BLaER1 (cell line): ENCODE data around the gene SLC30A1.

Source experiments
- H3K27ac ChIP-seq: shearing (Covaris generic); formaldehyde crosslinking; 2 replicates; pipeline ENCODE4 v1.8.1; 2022
- H3K27me3 ChIP-seq: shearing (Covaris generic); formaldehyde crosslinking; 2 replicates; pipeline ENCODE4 v1.8.1; 2022
- H3K36me3 ChIP-seq: shearing (Covaris generic); formaldehyde crosslinking; 2 replicates; pipeline ENCODE4 v1.8.1; 2022
- H3K4me1 ChIP-seq: shearing (Covaris generic); formaldehyde crosslinking; 2 replicates; pipeline ENCODE4 v1.8.1; 2022
- H3K4me2 ChIP-seq: shearing (Covaris generic); formaldehyde crosslinking; 2 replicates; pipeline ENCODE4 v1.8.1; 2022
- H3K4me3 ChIP-seq: shearing (Covaris generic); formaldehyde crosslinking; 2 replicates; pipeline ENCODE4 v1.8.1; 2022
- H3K9ac ChIP-seq: shearing (Covaris generic); formaldehyde crosslinking; 2 replicates; pipeline ENCODE4 v1.8.1; 2022
- H3K9me3 ChIP-seq: shearing (Covaris generic); formaldehyde crosslinking; 2 replicates; pipeline ENCODE4 v1.8.1; 2022
- H4K20me1 ChIP-seq: shearing (Covaris generic); formaldehyde crosslinking; 2 replicates; pipeline ENCODE4 v1.8.1; 2022
- Cebpa-rat ChIP-seq: shearing (Covaris generic); IDR thresholded peaks from 2 replicates; pipeline ENCODE4 v1.8.1; 2022

SLC30A1 gene

DNA sequence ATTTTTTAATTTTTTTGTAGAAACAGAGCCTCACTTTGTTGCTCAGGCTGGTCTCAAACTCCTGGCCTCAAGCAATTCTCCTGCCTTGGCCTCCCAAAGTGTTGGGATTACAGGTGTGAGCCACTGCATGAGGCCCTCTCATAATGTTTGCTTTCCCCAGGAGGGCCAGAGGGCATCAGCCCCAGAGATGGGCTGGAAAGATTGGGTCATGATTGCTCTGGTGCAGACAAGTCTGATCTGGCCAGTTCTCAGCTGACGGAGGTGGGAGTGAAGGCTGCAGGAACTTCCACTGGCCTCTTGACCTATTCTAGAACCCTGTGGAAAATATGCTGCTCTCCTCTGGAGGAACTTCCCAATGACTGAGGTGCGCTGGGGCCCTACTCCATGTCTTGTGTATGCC lies 43.6 kb downstream of the SLC30A1 start:
- H3K27ac ChIP-seq, result no peak overlapping the region
- no peaks in the 10 kb centered on the region for H3K36me3 ChIP-seq
- H3K27me3 ChIP-seq, result no peaks in the 10 kb centered on the region
- H3K9me3 ChIP-seq, result peaks cover 7% of the 10 kb centered on the region; the same call in 1 of the 2 replicates
- peaks cover 26% of the 10 kb centered on the region for H3K4me1 ChIP-seq
- TF ChIP-seq Cebpa-rat, result no peak
- no peak overlapping the region for H3K9ac ChIP-seq
- H3K4me3 ChIP-seq, result no peak overlapping the region
- no peaks in the 10 kb centered on the region for H4K20me1 ChIP-seq
- H3K4me2 ChIP-seq, result no peak overlapping the region

- Histone ChIP-seq H4K20me1 (no peaks in the 10 kb centered on the region), H3K9me3 (0 out of 2 replicates have a peak, but pooled peaks cover under 1% of the 10 kb centered on the region), H3K4me2 (no peak overlapping the region), H3K9ac (no peak overlapping the region), H3K27me3 (no peaks in the 10 kb centered on the region), H3K4me1 (peaks cover 31% of the 10 kb centered on the region), H3K27ac (no peak overlapping the region), H3K4me3 (no peak overlapping the region), H3K36me3 (no peaks in the 10 kb centered on the region)
- no peak for TF ChIP-seq Cebpa-rat
These were observed 44.2 kb downstream of the SLC30A1 start for GRCh38 chr1:211534545-211535291.

DNA sequence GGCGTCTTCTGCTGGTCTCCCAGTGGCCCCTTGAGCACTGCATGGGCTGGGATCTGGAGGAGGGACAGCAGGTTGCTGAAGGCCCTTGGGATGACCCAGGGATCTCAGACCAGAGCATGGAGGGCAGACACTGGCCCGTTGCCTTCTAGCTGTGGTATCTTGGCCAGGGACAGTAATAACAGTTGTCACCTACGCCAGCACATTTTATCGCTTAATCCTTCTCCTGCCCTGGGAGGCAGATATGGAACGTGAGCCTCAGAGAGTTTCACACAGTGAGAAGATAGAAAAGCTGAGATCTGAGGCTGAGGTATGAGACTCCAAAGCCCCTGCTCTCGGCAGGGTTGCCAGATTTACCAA lies 46.9 kb downstream of the SLC30A1 start:
- Histone ChIP-seq H3K4me2 (peak overlapping the region; percentile 40), H4K20me1 (no peaks in the 10 kb centered on the region), H3K27ac (no peak overlapping the region), H3K27me3 (no peaks in the 10 kb centered on the region), H3K36me3 (no peaks in the 10 kb centered on the region), H3K4me3 (no peak overlapping the region), H3K4me1 (peaks cover 49% of the 10 kb centered on the region), H3K9me3 (no peaks in the 10 kb centered on the region), H3K9ac (no peak overlapping the region)
- TF ChIP-seq Cebpa-rat, result no peak

DNA sequence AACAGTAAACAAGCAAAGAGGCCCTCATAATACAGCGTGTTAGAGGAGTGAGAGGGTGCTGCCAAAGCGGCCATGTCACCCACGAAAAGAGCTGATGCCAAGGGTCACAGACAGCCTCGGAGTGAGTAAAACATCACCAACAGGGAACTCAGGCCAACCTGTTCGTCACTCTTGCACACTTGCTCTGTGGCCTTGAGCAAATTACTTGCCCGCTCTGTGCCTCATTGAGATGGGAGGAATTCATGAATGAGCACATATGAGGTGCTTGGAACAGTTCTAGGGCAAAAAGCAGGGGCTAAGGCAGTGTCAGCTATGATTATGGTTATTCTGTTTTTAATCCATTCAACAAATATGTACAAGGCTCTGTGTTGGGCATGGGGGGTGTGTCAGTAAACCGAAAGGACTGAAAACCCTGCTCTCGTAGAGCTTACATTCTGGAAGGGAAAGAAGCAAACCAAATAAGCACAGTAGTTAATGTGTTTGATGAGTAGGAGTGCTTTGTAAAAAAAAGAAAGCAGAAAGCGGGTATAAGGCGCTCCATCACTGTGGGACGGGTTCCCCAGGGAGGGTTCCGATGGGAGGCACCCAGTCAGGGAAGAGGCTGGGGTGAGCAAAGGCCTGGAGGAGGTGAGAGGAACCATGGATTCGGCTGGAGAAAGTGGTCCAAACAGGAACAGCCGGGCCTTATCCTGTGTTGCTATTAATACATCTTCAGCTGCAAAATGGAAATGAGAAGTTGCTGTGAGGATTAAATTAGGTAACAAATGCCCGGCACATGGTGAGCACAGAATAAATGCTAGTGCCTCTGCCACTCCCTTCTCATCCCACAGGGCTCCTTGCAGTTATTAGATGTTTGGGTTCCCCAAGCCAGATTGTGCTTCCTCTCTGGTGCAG lies 47.5 kb downstream of the SLC30A1 start:
- no peak for TF ChIP-seq Cebpa-rat
- no peaks in the 10 kb centered on the region for H3K9me3 ChIP-seq
- peak overlapping the region; percentile 40 for H3K4me2 ChIP-seq
- no peak overlapping the region for H3K4me3 ChIP-seq
- no peak overlapping the region for H3K27ac ChIP-seq
- no peaks in the 10 kb centered on the region for H4K20me1 ChIP-seq
- no peaks in the 10 kb centered on the region for H3K36me3 ChIP-seq
- H3K4me1 ChIP-seq, result peaks cover 53% of the 10 kb centered on the region
- no peaks in the 10 kb centered on the region for H3K27me3 ChIP-seq
- no peak overlapping the region for H3K9ac ChIP-seq

GRCh38 chr1:211530102-211530501 lies 48.9 kb downstream of the SLC30A1 start:
- no peak for TF ChIP-seq Cebpa-rat
- Histone ChIP-seq H3K4me1 (peaks cover 51% of the 10 kb centered on the region), H3K9me3 (no peaks in the 10 kb centered on the region), H3K27me3 (no peaks in the 10 kb centered on the region), H3K27ac (no peak overlapping the region), H3K36me3 (no peaks in the 10 kb centered on the region), H3K4me3 (no peak overlapping the region), H4K20me1 (no peaks in the 10 kb centered on the region), H3K4me2 (no peak overlapping the region), H3K9ac (no peak overlapping the region)

DNA sequence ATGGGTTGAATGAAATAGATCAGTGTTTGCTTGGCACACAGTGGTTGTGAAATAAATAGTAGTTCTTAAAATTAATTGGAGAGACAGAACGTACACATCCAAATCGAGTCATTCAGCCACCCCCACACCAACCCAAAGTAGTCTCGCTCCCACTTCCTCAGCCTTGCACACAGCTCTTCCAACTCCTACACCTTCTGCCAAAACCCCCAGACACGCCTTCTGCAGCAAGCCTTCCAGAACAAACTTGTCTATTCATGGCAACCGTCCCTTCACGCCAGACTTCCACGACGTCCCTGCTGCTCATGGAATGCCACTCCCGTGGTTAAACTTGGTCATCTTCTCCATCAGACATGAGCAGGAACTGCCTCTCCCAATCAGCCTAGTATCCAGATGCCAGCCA lies 49.5 kb downstream of the SLC30A1 start:
- peaks cover 45% of the 10 kb centered on the region for H3K4me1 ChIP-seq
- no peak overlapping the region for H3K9ac ChIP-seq
- H3K27ac ChIP-seq, result no peak overlapping the region
- no peak for TF ChIP-seq Cebpa-rat
- H3K4me2 ChIP-seq, result no peak overlapping the region
- H3K9me3 ChIP-seq, result no peaks in the 10 kb centered on the region
- H3K36me3 ChIP-seq, result no peaks in the 10 kb centered on the region
- H3K27me3 ChIP-seq, result no peaks in the 10 kb centered on the region
- no peak overlapping the region for H3K4me3 ChIP-seq
- no peaks in the 10 kb centered on the region for H4K20me1 ChIP-seq

DNA sequence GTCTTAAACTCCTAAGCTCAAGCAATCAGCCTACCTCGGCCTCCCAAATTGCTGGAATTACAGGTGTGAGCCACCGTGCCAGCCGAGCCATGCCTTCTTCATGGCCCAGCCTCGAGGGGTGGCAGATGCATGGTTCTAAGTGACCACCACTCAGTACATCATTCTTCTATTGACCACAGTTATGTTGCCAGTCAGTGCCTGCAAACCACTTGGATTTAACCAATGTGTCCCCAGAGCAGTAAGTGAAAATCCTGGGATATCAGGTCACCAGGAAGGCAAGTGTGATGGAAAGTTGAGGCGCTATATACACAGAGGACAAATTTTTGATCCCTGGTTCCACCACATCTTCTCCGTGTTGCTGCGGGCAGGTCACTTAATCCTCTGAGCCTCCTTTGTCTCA lies 50.0 kb downstream of the SLC30A1 start:
- no peak overlapping the region for H3K27ac ChIP-seq
- H3K4me3 ChIP-seq, result no peak overlapping the region
- TF ChIP-seq Cebpa-rat, result no peak
- H3K27me3 ChIP-seq, result no peaks in the 10 kb centered on the region
- H3K36me3 ChIP-seq, result no peaks in the 10 kb centered on the region
- H3K9me3 ChIP-seq, result no peaks in the 10 kb centered on the region
- no peak overlapping the region for H3K9ac ChIP-seq
- H3K4me2 ChIP-seq, result 0 out of 2 replicates have a peak overlapping the region, but pooled peaks have one; percentile 71
- H3K4me1 ChIP-seq, result peaks cover 45% of the 10 kb centered on the region
- no peaks in the 10 kb centered on the region for H4K20me1 ChIP-seq

DNA sequence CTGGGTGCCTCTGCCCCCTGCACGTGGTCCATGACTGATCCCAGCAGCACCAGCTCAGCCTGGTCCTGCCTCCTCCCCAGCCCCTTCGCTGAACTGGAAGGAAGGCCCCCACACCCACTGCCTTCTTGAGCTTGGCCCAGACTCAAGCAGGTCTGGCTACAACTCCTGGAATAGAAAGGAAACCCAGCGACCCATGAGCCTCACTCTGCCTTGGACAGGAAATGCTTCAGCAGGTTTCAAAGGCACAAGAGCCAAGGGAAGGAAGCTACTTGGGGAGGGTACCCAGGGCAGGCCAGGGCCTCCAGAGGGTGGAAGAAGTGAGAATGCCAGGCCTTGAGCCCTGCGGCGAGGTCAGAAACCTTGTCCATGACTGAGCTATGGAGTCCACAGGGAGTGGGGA lies 51.1 kb downstream of the SLC30A1 start:
- no peak for TF ChIP-seq Cebpa-rat
- Histone ChIP-seq H3K4me3 (no peak overlapping the region), H3K27ac (peak overlapping the region; percentile 59), H3K4me1 (peaks cover 45% of the 10 kb centered on the region), H3K9ac (no peak overlapping the region), H4K20me1 (no peaks in the 10 kb centered on the region), H3K27me3 (no peaks in the 10 kb centered on the region), H3K9me3 (no peaks in the 10 kb centered on the region), H3K4me2 (peak overlapping the region; percentile 71), H3K36me3 (no peaks in the 10 kb centered on the region)

- Histone ChIP-seq H3K4me1 (peaks cover 44% of the 10 kb centered on the region), H3K4me2 (peak overlapping the region; percentile 71), H3K36me3 (no peaks in the 10 kb centered on the region), H3K9me3 (no peaks in the 10 kb centered on the region), H3K27me3 (no peaks in the 10 kb centered on the region), H3K4me3 (no peak overlapping the region), H3K27ac (no peak overlapping the region), H3K9ac (no peak overlapping the region), H4K20me1 (no peaks in the 10 kb centered on the region)
- TF ChIP-seq Cebpa-rat, result no peak
These were observed 52.0 kb downstream of the SLC30A1 start for GRCh38 chr1:211527006-211527405.

DNA sequence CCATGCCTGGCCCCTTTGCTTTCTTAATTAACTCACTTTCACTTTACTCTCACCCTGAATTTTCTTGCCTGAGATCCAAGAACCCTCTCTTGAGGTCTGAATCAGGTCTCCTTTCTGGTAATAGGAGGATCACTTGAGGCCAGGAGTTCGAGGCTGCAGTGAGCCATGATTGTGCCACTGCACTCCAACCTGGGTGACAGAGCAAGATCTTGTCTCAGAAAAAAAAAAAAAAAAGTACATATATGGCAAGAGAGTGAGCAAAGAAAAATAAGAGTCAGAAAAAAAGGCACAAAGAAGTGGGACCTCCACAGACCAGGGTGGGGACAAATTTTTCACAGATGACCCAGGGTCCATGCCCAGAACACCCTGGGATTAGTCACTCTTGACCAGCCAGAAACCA lies 52.9 kb downstream of the SLC30A1 start:
- Histone ChIP-seq H3K27ac (no peak overlapping the region), H3K4me2 (no peak overlapping the region), H3K9ac (no peak overlapping the region), H3K36me3 (no peaks in the 10 kb centered on the region), H3K4me3 (no peak overlapping the region), H3K9me3 (no peaks in the 10 kb centered on the region), H3K27me3 (no peaks in the 10 kb centered on the region), H4K20me1 (no peaks in the 10 kb centered on the region), H3K4me1 (peaks cover 35% of the 10 kb centered on the region)
- TF ChIP-seq Cebpa-rat, result no peak
